GM21528 (cell line): ENCODE data around the gene CFAP97.

Experiments used
- ATAC-seq: cut with Tn5 transposase; IDR thresholded peaks from one replicate; pipeline ENCODE4 v1.9.1; 2021; ENCODE audit warnings: mild to moderate bottlenecking, moderate library complexity; ENCODE audit not compliant: unreplicated experiment, low FRiP score

CFAP97 gene

GRCh38 chr4:185115827-185116232 is 88.0 kb downstream of the CFAP97 start:
- ATAC-seq, result no peak

GRCh38 chr4:185113340-185113739 is 90.5 kb downstream of the CFAP97 start:
- ATAC-seq, result no peak

GRCh38 chr4:185112104-185112503 is 91.7 kb downstream of the CFAP97 start:
- no peak for ATAC-seq

GRCh38 chr4:185110375-185110823 is 93.4 kb downstream of the CFAP97 start:
- ATAC-seq, result no peak

- ATAC-seq, result no peak
These were observed 94.1 kb downstream of the CFAP97 start for GRCh38 chr4:185109736-185110135.
